Bladder microvascular endothelial cell (primary cell): ENCODE results near the gene P2RX1. TPM values are rescaled to one million over a fixed set of nuclear protein-coding genes. Genes with fewer than 3 reads are reported as not detected.

Experiments
- total RNA-seq: library from RNA; depleted of rRNA; stranded (reverse); fragments of >200 nt; gene quantifications from 2 replicates; pipeline ENCODE4 v1.2.3, GENCODE V29; 2014

P2RX1 gene
- not detected in 2 replicates for total RNA-seq

DNA sequence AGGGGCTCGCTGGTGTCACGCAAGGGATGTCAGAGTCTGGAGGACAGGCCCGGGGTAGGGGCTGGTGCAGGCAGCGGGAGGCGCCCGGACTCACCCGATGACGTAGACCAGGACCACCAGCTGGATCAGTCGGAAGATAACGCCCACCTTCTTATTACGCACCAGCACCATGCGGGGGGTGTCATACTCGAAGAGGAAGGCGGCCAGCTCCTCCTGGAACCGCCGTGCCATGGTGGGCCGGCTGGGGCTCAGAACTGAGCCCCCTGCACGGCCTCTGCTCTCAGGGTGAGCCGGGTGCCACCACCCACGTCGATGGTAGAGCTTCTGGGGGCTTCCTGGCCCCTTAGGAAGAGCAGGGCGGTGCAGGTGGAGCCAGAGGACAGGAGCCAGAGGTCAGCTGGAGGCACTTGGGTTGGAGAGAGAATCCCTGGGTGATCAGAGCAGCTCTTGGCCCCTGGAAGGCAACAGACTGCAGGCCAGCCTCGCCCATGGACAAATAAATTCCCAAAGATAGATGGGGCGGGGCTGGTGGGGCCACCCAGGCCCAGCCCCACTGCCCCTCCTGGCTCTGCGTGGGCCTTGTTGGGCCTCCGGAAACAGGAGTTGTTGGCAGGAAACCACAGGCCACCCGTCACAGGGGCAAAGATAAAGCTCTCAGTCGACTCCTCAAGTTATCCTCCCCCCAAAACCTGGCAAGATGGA is at the start of gene P2RX1:
Gene P2RX1, minus strand, starts transcription at position 471 of the 702 bp plus-strand sequence. Its CDS starts 240 bp downstream, at position 231.

GRCh38 chr17:3964203-3965117 is 48.2 kb upstream of the P2RX1 start, which contains the start of gene ATP2A3:
ATP2A3 (minus strand) TSS chr17:3964437; CDS start chr17:3964291, 146 bp downstream.

DNA sequence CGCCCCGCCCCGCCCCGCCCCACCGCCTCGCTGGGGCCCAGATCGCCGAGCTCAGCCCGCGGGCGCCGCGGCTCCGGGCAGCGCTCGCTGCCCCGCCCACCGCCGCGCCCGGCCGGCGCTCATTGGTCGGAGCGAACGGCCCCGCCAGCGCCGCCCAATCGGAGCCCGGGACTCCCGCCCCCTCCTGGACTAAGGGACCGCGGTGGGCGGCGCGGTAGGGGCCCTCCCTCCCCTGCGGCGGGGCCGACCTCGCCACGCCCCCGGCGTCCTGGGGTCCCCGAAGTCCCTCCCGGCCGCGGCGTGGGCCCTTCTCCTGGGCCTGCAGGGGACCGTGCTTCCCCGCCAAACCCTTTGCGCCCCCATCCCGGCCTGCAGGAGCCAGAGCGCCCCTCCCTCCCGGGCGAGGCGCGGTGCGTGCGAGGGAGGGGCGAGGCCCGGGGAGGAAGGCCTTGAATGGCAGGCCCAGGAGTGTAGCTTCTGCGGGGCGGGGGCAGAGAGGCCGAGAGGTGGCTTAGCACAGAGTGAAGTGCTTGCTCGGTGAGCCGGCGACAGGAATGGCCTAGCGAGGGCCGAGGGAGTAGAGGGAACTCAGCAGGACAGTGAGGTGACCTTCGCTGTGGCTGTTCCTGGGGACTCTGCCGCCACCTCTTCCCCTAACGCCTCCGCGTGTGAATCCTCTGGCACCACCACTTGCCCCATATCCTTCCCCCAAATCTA is 23.1 kb downstream of the P2RX1 start, which contains the start of gene CAMKK1:
Gene CAMKK1, minus strand, starts transcription at position 51 of the 717 bp plus-strand sequence. CDS start 7,366 bp downstream, outside the sequence.

Other genes with a start within 250 kb of the P2RX1 start
- gene TAX1BP3, start 247.9 kb downstream of the P2RX1 start, total RNA-seq = 128 and 173 TPM in 2 replicates
- 12.8 and 16.4 TPM in 2 replicates for gene EMC6, start 247.7 kb downstream of the P2RX1 start, total RNA-seq
- gene P2RX5, start 220.3 kb downstream of the P2RX1 start, total RNA-seq = 0.19 and 0.32 TPM in 2 replicates
- gene HASPIN, start 192.6 kb downstream of the P2RX1 start, total RNA-seq = 4.6 and 7.4 TPM in 2 replicates
- gene ITGAE, start 115.3 kb downstream of the P2RX1 start, total RNA-seq = 13.5 and 16.4 TPM in 2 replicates
- 16.0 and 30.8 TPM in 2 replicates for gene NCBP3, start 70.2 kb downstream of the P2RX1 start, total RNA-seq
- 2.1 TPM in 2 replicates for gene CAMKK1, start 23.4 kb downstream of the P2RX1 start, total RNA-seq
- 0.06 and 0.16 TPM in 2 replicates for gene ATP2A3, start 48.0 kb upstream of the P2RX1 start, total RNA-seq
- gene ZZEF1, start 226.6 kb upstream of the P2RX1 start, total RNA-seq = 23.8 and 53.6 TPM in 2 replicates
- gene CYB5D2, start 226.7 kb upstream of the P2RX1 start, total RNA-seq = 37.4 and 48.1 TPM in 2 replicates